IPS-NIHi7 (cell line): ENCODE data around the gene PSMC6.

ENCODE experiments used
- DNase-seq: peaks from one replicate; pipeline ENCODE4 v3.0.0; 2012; ENCODE audit warnings: mixed read lengths; ENCODE audit errors: extremely low spot score

Gene PSMC6

GRCh38 chr14:52706724-52707706, at the start of gene PSMC6:
TSS of gene PSMC6 (plus strand) at chr14:52707200. CDS start at chr14:52707220, 20 bp downstream.
- DNase-seq: peak; percentile 98

DNA sequence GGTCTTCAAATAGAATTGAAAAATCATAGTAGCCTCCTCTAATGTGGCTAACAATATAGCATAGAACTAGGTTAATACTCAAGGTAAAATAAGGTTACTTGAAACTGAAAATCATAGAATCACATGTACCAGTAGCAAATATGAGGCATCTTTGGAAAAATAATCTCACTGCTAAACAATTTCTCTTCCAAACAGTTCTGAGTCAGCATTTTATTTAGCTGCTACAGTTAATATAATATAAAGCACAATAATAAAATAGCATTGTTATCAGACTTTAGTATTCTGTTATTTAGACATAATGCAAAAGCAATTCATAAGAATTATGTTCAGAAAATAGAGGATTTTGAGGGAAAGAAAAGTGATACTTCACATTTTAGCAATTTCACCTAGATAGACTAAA, 46.7 kb upstream of the PSMC6 start:
- DNase-seq: no peak

DNA sequence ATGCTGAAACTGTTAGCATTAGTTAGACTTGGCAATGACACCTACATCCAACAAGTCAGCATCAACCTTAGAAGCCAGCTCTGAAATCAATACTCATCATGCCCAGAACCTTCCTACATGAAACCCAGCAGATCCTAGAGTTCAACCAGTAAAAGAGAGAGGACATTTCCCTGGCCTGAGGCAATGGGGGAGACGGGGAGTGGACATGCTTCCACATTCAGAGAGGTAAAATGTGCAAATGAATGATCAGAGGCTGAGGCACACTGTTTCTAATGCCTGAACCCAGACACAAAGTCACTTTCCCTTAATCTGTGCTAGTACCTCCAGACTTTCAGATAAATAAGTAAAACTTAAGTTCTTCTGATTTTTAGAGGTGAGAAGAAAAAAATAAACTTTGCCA, 46.2 kb upstream of the PSMC6 start:
- DNase-seq: no peak

- no peak for DNase-seq
These were observed 45.7 kb upstream of the PSMC6 start for GRCh38 chr14:52661314-52661713.

DNA sequence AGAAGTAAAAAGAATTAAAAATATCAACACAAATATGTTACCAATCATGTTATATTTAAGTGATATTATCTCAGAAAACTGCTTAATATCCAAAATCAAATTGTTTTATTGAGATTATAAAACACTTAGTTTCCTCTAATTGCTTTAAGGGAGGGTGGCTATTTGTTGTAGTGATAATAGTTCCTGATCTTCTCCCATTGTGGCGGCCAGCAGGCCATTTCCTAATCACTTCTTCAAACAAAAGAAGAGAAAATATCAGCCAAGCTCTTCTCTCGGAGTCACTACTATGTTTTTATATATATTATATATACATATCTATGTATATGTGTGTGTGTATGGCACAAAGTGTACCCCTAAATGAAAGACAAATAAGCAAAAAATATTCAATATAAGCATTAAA, 43.1 kb upstream of the PSMC6 start:
- DNase-seq: peak; percentile 16

DNA sequence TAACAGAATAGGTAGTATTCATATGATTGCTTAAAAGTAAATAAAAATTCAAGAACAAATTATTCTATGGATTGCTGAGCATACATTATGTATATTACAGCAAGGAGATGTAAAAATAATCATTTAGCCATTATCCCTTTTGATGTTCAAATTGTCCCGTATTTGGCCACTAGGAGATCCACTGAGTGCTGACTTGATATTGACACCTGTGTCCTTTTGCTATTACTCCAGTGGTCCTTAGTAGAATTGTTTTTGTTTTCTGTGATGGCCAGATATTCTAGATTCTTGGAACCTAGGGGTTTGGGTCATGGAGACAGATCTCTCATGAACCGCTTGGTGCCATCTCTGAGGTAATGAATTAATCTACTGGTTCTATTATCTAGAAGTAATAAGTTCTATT, 28.4 kb upstream of the PSMC6 start:
- DNase-seq: no peak

- no peak for DNase-seq
These were observed 22.9 kb upstream of the PSMC6 start for GRCh38 chr14:52683985-52684520.

- no peak for DNase-seq
These were observed 20.8 kb upstream of the PSMC6 start for GRCh38 chr14:52686176-52686575.

GRCh38 chr14:52690983-52691760, 15.8 kb upstream of the PSMC6 start:
- DNase-seq: no peak

GRCh38 chr14:52692248-52692962, 14.6 kb upstream of the PSMC6 start:
- DNase-seq: no peak

DNA sequence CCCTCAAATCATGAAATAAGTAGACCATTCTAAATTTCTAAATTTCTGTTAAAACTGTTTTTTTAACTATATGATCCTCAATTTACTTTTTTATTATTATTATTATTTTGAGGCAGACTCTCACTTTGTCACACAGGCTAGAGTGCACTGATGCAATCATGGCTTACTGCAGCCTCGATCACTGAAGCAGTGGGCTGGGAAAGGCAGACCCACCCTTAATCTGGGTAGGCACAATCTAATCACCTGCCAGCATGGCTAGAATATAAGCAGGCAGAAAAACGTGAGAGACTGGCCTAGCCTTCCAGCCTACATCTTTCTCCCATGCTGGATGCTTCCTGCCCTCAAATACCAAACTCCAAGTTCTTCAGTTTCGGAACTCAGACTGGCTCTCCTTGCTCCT, 14.0 kb upstream of the PSMC6 start:
- DNase-seq: no peak

- DNase-seq: no peak
These were observed 13.5 kb upstream of the PSMC6 start for GRCh38 chr14:52693532-52693931.

GRCh38 chr14:52694761-52695480, 12.1 kb upstream of the PSMC6 start:
- DNase-seq: peak; percentile 30

DNA sequence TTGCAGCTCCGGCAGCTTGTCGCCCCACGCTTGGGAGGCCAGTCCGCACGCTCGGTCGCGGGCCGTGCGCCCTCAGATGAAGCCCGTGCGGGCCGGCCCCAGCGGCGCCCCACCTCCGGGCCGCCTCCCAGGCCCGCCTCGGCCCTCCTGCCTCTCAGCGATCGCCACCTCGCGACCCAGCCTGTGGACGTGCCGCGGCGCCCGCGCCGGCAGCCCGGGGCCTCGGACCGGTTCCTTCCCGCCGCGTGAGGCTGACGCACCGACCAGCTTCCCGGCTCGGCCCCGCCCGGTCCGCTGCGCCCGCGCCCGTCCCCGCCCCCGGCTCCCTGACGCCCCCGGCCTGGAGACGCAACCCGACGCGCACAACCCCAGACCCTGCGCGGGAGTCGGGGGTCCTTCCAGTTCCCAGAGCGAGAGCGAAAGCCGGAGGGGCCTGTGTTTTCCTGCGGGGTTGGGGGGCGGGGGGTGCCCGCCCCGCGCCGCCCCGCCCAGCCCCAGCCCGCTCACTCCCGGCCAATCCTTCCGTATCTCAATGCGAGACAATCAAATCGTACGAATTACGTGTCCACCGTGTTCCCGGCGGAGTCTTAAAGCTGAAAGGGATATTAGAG, 11.4 kb upstream of the PSMC6 start, which contains the start of gene ERO1A:
ERO1A (minus strand) TSS at position 78 of the 611 bp plus-strand sequence; CDS start at position 1, 77 bp downstream.
- peak; percentile 73 for DNase-seq

- no peak for DNase-seq
These were observed 6.3 kb upstream of the PSMC6 start for GRCh38 chr14:52700701-52701172.

GRCh38 chr14:52701223-52701622, 5.8 kb upstream of the PSMC6 start:
- no peak for DNase-seq

DNA sequence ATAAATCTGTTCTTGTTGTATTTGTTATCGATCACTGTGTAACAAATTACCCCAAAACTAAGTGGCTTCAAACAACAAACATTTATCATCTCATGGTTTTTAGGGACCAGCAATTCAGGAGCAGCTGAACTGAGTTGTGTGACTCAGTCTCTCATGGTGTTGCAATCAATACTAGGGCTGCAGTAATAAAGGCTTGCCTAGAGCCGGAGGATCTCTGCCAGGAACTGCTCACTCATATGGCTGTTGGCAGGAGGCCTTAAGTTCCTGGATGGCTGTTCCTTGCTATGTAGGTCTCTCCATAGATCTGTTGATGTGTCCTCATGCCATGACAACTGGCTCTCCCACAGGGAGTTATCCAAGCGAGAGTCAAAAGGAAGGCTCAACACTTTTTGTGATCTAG, 3.8 kb upstream of the PSMC6 start:
- DNase-seq: no peak

DNA sequence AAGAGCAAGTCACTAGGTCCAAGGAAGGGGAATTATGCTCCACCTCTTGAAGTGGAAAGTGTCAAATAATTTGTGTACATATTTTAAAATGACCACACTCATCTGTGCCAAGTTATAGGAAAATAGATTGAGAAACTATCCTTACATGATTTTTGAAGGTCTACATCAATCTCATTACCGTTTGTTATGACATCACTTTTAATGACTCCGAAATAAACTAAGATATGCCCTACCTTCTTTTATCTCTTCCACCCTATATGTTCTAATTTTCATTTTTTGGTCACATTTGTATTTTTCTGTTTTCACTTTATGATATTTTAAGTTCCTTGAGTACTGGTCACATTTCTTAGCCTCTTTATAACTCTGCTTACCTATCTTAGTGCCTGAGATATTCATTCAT, 3.3 kb upstream of the PSMC6 start:
- DNase-seq: no peak

GRCh38 chr14:52706286-52706685, 714 bp upstream of the PSMC6 start:
- no peak for DNase-seq

GRCh38 chr14:52711666-52712065, 4.7 kb downstream of the PSMC6 start:
- DNase-seq: no peak
